ENCODE results near the gene PAMR1. TPM values are rescaled to one million over a fixed set of nuclear protein-coding genes. Genes with fewer than 3 reads are reported as not detected.

Gene PAMR1
- total and polyA plus RNA-seq, 9 of the 15 experiments (the other 6 are each of a cell fraction or from before 2014, with no cell fraction given): not detected

DNA sequence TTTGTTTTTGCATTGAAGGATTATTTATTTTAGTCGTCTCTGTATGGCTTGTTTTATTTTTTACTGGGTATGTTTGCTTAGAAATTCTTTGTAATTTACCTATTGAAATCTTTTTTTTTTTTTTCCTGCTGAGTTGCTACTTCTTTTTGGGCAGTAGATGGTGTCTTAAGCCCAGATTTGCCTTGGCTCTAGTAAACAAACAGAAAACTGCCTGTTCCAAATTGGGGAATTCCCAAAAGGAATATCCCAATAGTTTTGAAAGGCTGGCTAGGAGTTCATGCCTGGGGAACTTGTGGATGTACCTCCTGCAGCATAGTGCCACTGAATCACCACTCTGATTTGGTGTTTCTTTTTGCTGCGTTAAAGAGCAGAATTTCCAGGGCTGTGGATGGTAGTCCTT is 17.7 kb downstream of the PAMR1 start (continued):
- TF ChIP-seq, protein P1, sequence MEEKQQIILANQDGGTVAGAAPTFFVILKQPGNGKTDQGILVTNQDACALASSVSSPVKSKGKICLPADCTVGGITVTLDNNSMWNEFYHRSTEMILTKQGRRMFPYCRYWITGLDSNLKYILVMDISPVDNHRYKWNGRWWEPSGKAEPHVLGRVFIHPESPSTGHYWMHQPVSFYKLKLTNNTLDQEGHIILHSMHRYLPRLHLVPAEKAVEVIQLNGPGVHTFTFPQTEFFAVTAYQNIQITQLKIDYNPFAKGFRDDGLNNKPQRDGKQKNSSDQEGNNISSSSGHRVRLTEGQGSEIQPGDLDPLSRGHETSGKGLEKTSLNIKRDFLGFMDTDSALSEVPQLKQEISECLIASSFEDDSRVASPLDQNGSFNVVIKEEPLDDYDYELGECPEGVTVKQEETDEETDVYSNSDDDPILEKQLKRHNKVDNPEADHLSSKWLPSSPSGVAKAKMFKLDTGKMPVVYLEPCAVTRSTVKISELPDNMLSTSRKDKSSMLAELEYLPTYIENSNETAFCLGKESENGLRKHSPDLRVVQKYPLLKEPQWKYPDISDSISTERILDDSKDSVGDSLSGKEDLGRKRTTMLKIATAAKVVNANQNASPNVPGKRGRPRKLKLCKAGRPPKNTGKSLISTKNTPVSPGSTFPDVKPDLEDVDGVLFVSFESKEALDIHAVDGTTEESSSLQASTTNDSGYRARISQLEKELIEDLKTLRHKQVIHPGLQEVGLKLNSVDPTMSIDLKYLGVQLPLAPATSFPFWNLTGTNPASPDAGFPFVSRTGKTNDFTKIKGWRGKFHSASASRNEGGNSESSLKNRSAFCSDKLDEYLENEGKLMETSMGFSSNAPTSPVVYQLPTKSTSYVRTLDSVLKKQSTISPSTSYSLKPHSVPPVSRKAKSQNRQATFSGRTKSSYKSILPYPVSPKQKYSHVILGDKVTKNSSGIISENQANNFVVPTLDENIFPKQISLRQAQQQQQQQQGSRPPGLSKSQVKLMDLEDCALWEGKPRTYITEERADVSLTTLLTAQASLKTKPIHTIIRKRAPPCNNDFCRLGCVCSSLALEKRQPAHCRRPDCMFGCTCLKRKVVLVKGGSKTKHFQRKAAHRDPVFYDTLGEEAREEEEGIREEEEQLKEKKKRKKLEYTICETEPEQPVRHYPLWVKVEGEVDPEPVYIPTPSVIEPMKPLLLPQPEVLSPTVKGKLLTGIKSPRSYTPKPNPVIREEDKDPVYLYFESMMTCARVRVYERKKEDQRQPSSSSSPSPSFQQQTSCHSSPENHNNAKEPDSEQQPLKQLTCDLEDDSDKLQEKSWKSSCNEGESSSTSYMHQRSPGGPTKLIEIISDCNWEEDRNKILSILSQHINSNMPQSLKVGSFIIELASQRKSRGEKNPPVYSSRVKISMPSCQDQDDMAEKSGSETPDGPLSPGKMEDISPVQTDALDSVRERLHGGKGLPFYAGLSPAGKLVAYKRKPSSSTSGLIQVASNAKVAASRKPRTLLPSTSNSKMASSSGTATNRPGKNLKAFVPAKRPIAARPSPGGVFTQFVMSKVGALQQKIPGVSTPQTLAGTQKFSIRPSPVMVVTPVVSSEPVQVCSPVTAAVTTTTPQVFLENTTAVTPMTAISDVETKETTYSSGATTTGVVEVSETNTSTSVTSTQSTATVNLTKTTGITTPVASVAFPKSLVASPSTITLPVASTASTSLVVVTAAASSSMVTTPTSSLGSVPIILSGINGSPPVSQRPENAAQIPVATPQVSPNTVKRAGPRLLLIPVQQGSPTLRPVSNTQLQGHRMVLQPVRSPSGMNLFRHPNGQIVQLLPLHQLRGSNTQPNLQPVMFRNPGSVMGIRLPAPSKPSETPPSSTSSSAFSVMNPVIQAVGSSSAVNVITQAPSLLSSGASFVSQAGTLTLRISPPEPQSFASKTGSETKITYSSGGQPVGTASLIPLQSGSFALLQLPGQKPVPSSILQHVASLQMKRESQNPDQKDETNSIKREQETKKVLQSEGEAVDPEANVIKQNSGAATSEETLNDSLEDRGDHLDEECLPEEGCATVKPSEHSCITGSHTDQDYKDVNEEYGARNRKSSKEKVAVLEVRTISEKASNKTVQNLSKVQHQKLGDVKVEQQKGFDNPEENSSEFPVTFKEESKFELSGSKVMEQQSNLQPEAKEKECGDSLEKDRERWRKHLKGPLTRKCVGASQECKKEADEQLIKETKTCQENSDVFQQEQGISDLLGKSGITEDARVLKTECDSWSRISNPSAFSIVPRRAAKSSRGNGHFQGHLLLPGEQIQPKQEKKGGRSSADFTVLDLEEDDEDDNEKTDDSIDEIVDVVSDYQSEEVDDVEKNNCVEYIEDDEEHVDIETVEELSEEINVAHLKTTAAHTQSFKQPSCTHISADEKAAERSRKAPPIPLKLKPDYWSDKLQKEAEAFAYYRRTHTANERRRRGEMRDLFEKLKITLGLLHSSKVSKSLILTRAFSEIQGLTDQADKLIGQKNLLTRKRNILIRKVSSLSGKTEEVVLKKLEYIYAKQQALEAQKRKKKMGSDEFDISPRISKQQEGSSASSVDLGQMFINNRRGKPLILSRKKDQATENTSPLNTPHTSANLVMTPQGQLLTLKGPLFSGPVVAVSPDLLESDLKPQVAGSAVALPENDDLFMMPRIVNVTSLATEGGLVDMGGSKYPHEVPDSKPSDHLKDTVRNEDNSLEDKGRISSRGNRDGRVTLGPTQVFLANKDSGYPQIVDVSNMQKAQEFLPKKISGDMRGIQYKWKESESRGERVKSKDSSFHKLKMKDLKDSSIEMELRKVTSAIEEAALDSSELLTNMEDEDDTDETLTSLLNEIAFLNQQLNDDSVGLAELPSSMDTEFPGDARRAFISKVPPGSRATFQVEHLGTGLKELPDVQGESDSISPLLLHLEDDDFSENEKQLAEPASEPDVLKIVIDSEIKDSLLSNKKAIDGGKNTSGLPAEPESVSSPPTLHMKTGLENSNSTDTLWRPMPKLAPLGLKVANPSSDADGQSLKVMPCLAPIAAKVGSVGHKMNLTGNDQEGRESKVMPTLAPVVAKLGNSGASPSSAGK (IDR thresholded peaks at IDR 0.05): no peak
- TF ChIP-seq PTTG1 (tag; IDR thresholded peaks at IDR 0.05; ENCODE audit: low read depth): no peak
- TF ChIP-seq ZNF76 (CRISPR knock-in tag; IDR thresholded peaks at IDR 0.05; ENCODE audit: borderline replicate concordance): no peak
- no peak for TF ChIP-seq HCFC1 (IDR thresholded peaks at IDR 0.05; ENCODE audit: low read depth, low read length)
- no peak for TF ChIP-seq CCNT2 (IDR thresholded peaks at IDR 0.05; ENCODE audit: borderline replicate concordance, extremely low read depth, insufficient read length, low read depth, low read length)
- no peak for TF ChIP-seq KLF16 (IDR thresholded peaks at IDR 0.05)
- TF ChIP-seq JUNB (CRISPR knock-in tag; conservative IDR thresholded peaks at IDR 0.05): no peak
- TF ChIP-seq, protein P2, sequence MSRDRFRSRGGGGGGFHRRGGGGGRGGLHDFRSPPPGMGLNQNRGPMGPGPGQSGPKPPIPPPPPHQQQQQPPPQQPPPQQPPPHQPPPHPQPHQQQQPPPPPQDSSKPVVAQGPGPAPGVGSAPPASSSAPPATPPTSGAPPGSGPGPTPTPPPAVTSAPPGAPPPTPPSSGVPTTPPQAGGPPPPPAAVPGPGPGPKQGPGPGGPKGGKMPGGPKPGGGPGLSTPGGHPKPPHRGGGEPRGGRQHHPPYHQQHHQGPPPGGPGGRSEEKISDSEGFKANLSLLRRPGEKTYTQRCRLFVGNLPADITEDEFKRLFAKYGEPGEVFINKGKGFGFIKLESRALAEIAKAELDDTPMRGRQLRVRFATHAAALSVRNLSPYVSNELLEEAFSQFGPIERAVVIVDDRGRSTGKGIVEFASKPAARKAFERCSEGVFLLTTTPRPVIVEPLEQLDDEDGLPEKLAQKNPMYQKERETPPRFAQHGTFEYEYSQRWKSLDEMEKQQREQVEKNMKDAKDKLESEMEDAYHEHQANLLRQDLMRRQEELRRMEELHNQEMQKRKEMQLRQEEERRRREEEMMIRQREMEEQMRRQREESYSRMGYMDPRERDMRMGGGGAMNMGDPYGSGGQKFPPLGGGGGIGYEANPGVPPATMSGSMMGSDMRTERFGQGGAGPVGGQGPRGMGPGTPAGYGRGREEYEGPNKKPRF (IDR thresholded peaks at IDR 0.05; ENCODE audit: low read depth, low read length): no peak
- TF ChIP-seq ZNF830 (CRISPR knock-in tag; IDR thresholded peaks at IDR 0.05): no peak
- TF ChIP-seq, protein P3, sequence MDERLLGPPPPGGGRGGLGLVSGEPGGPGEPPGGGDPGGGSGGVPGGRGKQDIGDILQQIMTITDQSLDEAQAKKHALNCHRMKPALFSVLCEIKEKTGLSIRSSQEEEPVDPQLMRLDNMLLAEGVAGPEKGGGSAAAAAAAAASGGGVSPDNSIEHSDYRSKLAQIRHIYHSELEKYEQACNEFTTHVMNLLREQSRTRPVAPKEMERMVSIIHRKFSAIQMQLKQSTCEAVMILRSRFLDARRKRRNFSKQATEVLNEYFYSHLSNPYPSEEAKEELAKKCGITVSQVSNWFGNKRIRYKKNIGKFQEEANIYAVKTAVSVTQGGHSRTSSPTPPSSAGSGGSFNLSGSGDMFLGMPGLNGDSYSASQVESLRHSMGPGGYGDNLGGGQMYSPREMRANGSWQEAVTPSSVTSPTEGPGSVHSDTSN (CRISPR knock-in tag; IDR thresholded peaks at IDR 0.05; ENCODE audit: low read depth): no peak
- TF ChIP-seq, protein P3 (tag; conservative IDR thresholded peaks at IDR 0.05; ENCODE audit: low read depth): no peak
- no peak for TF ChIP-seq DNMT1 (IDR thresholded peaks at IDR 0.05)
- no peak for TF ChIP-seq TGIF2 (CRISPR knock-in tag; IDR thresholded peaks at IDR 0.05)

Data from K562 (cell line).